Measurements from ENCODE around the gene SFMBT2.

The SFMBT2 gene

GRCh38 chr10:7170626-7171322, 240.1 kb downstream of the SFMBT2 start:
- DNase-seq: no peak

- no peak for DNase-seq
These were observed 242.4 kb downstream of the SFMBT2 start for GRCh38 chr10:7168414-7168813.

GRCh38 chr10:7165500-7166177, 245.2 kb downstream of the SFMBT2 start:
- DNase-seq: no peak

GRCh38 chr10:7164955-7165354, 245.9 kb downstream of the SFMBT2 start:
- DNase-seq: no peak

GRCh38 chr10:7162331-7162730, 248.5 kb downstream of the SFMBT2 start:
- no peak for DNase-seq

- no peak for DNase-seq
These were observed 249.2 kb downstream of the SFMBT2 start for GRCh38 chr10:7161484-7162250.

- DNase-seq: no peak
These were observed 250.9 kb downstream of the SFMBT2 start for GRCh38 chr10:7159928-7160327.

GRCh38 chr10:7159517-7159916, 251.3 kb downstream of the SFMBT2 start:
- no peak for DNase-seq

- DNase-seq: no peak
These were observed 253.7 kb downstream of the SFMBT2 start for GRCh38 chr10:7157091-7157490.

- no peak for DNase-seq
These were observed 257.1 kb downstream of the SFMBT2 start for GRCh38 chr10:7153750-7154149.

- no peak for DNase-seq
These were observed 257.9 kb downstream of the SFMBT2 start for GRCh38 chr10:7152982-7153381.

GRCh38 chr10:7152341-7152740, 258.5 kb downstream of the SFMBT2 start:
- no peak for DNase-seq

- no peak for DNase-seq
These were observed 259.3 kb downstream of the SFMBT2 start for GRCh38 chr10:7151538-7151937.

- no peak for DNase-seq
These were observed 260.5 kb downstream of the SFMBT2 start for GRCh38 chr10:7150349-7150748.

GRCh38 chr10:7146189-7146588, 264.6 kb downstream of the SFMBT2 start:
- no peak for DNase-seq

- no peak for DNase-seq
These were observed 274.8 kb downstream of the SFMBT2 start for GRCh38 chr10:7136016-7136415.

GRCh38 chr10:7135188-7135587, 275.6 kb downstream of the SFMBT2 start:
- no peak for DNase-seq

GRCh38 chr10:7134448-7134847, 276.4 kb downstream of the SFMBT2 start:
- DNase-seq: no peak

GRCh38 chr10:7133958-7134357, 276.9 kb downstream of the SFMBT2 start:
- DNase-seq: no peak

GRCh38 chr10:7133278-7133677, 277.6 kb downstream of the SFMBT2 start:
- no peak for DNase-seq

GRCh38 chr10:7130191-7130911, 280.5 kb downstream of the SFMBT2 start:
- DNase-seq: no peak

- DNase-seq: no peak
These were observed 287.1 kb downstream of the SFMBT2 start for GRCh38 chr10:7123774-7124173.

GRCh38 chr10:7122561-7122960, 288.3 kb downstream of the SFMBT2 start:
- DNase-seq: no peak

Measured in activated T-cell treated with anti-CD3 and anti-CD28 coated beads, Interleukin-2, amount 50 U/mL, for 48 hours (primary cell).